ENCODE data around the gene MICALL1.
A peak's percentile ranks its signal among the peaks of the same experiment; 100 is the strongest.

- TF ChIP-seq RCOR1 (IDR thresholded peaks at IDR 0.05; ENCODE audit: low read depth, low read length) (no peak), CHD4 (IDR thresholded peaks at IDR 0.05; ENCODE audit: borderline replicate concordance) (no peak), JUN (IDR thresholded peaks at IDR 0.05) (no peak), SREBF2 (IDR thresholded peaks at IDR 0.05) (no peak), RNF2 (IDR thresholded peaks at IDR 0.05; ENCODE audit: borderline replicate concordance, low read depth) (no peak), CTCF (IDR thresholded peaks at IDR 0.05) (peak; percentile 20; the same call in 1 of the 3 replicates)
These were observed 18.3 kb upstream of the MICALL1 start for GRCh38 chr22:37887584-37888378.

All from A549 (cell line).